A549 (cell line): ENCODE data around the gene ERCC5. TPM values are rescaled to one million over a fixed set of nuclear protein-coding genes. Genes with fewer than 3 reads are reported as not detected.

Source experiments
- ATAC-seq, 2 experiments: fragments of 200-7000 bp in 1 of 2; fragments of >200 bp in 1 of 2; cut with Nextera tagmentation in 1 of 2; cut with Tn5 transposase in 1 of 2; 3 replicates each; pipeline versions ENCODE4 v1.8.0 to v1.9.1; 2018 to 2020; ENCODE audit warnings: mild to moderate bottlenecking in 1 of 2, moderate library complexity in 1 of 2
- CTCF ChIA-PET: fragments of 300-600 bp; sonication (Branson Sonifier 250); formaldehyde crosslinking; extraction: SDS; loops from one replicate; lab custom pipeline; 2021; ENCODE audit warnings: antibody characterized with exemption, inconsistent platforms; lab: Yijun Ruan, JAX
- POLR2A ChIA-PET: fragments of 350-600 bp; formaldehyde crosslinking; extraction: SDS; loops from one replicate; lab custom pipeline; 2021; ENCODE audit warnings: antibody characterized with exemption, inconsistent platforms; lab: Yijun Ruan, JAX
- DNase-seq, 2 experiments: peaks; one replicate each; pipeline versions ENCODE4 v3.0.0 to v3.0.0-alpha.2; 2011 to 2016; ENCODE audit warnings: low read depth in 1 of 2, low spot score in 1 of 2
- FAIRE-seq: peaks from 2 replicates; lab custom pipeline; 2011; peaks lifted over from hg19 to GRCh38; lab: Jason Lieb, UNC
- H3K27ac ChIP-seq, 2 experiments: fragments of >200 bp; sonication (Bioruptor Twin); formaldehyde crosslinking; 3 replicates each; pipeline ENCODE4 v1.5.1; 2016 to 2017
- H3K4me1 ChIP-seq: fragments of >200 bp; sonication (Bioruptor Twin); formaldehyde crosslinking; 3 replicates; pipeline ENCODE4 v1.6.1; 2016
- H3K4me2 ChIP-seq: fragments of >200 bp; sonication (Bioruptor Twin); formaldehyde crosslinking; 3 replicates; pipeline ENCODE4 v1.6.1; 2016
- H3K4me3 ChIP-seq: fragments of >200 bp; sonication (Bioruptor Twin); formaldehyde crosslinking; 3 replicates; pipeline ENCODE4 v1.5.1; 2016
- H3K9me3 ChIP-seq: fragments of >200 bp; sonication (Bioruptor Twin); formaldehyde crosslinking; 3 replicates; pipeline ENCODE4 v1.6.1; 2016
- BHLHE40 ChIP-seq: IDR thresholded peaks from 2 replicates; pipeline ENCODE4 v1.6.1; 2012; ENCODE audit warnings: low read depth, low read length, inconsistent platforms
- CEBPB ChIP-seq, 2 experiments: fragments of >200 bp in 1 of 2; sonication (Bioruptor Twin) in 1 of 2; formaldehyde crosslinking in 1 of 2; IDR thresholded peaks; 2 replicates each; pipeline ENCODE4 v1.6.1; 2012 to 2016
- CHD2 ChIP-seq: fragments of 150-350 bp; IDR thresholded peaks from 2 replicates; pipeline ENCODE4 v1.6.1; 2014; ENCODE audit warnings: low read length; ENCODE audit not compliant: partially characterized antibody
- EHF ChIP-seq: fragments of 250-450 bp; sonication (Bioruptor Pico); IDR thresholded peaks from 2 replicates; pipeline ENCODE4 v1.5.0; 2020; ENCODE audit warnings: mild to moderate bottlenecking
- EHMT2 ChIP-seq: fragments of 200-600 bp; sonication (generic); IDR thresholded peaks from 2 replicates; pipeline ENCODE4 v1.6.1; 2016; ENCODE audit warnings: antibody characterized with exemption, low read depth, mild to moderate bottlenecking, moderate library complexity
- EP300 ChIP-seq, 2 experiments: fragments of >200 bp; sonication (Bioruptor Twin); formaldehyde crosslinking; IDR thresholded peaks; 2 replicates in 1 of 2; 3 replicates in 1 of 2; pipeline ENCODE4 v1.6.1; 2016 to 2017
- ESRRA ChIP-seq: fragments of 150-350 bp; IDR thresholded peaks from 2 replicates; pipeline ENCODE4 v1.6.1; 2014; ENCODE audit warnings: mild to moderate bottlenecking, low read length, borderline replicate concordance
- FOSB ChIP-seq: fragments of 250-450 bp; sonication (Bioruptor Pico); IDR thresholded peaks from 2 replicates; pipeline ENCODE4 v1.5.0; 2020; ENCODE audit warnings: mild to moderate bottlenecking, moderate library complexity
- HEYL ChIP-seq: fragments of 250-450 bp; sonication (Bioruptor Pico); IDR thresholded peaks from 2 replicates; pipeline ENCODE4 v1.8.0; 2021; ENCODE audit warnings: mild to moderate bottlenecking, moderate library complexity
- HOXA7 ChIP-seq: fragments of 250-450 bp; sonication (Bioruptor Pico); IDR thresholded peaks from 2 replicates; pipeline ENCODE4 v1.5.0; 2020; ENCODE audit warnings: mild to moderate bottlenecking, moderate library complexity
- JUNB ChIP-seq: fragments of >200 bp; sonication (Bioruptor Twin); formaldehyde crosslinking; IDR thresholded peaks from 2 replicates; pipeline ENCODE4 v1.6.1; 2016
- KDM5A ChIP-seq: fragments of 200-600 bp; sonication (generic); IDR thresholded peaks from 2 replicates; pipeline ENCODE4 v1.6.1; 2016; ENCODE audit warnings: antibody characterized with exemption, mild to moderate bottlenecking
- MAFK ChIP-seq: fragments of 450-650 bp; IDR thresholded peaks from 2 replicates; pipeline ENCODE4 v1.6.1; 2014; ENCODE audit not compliant: partially characterized antibody
- MAZ ChIP-seq: fragments of 150-350 bp; IDR thresholded peaks from 2 replicates; pipeline ENCODE4 v1.6.1; 2014; ENCODE audit warnings: antibody characterized with exemption, low read depth, low read length, borderline replicate concordance
- PHF8 ChIP-seq: fragments of 200-600 bp; sonication (generic); IDR thresholded peaks from 2 replicates; pipeline ENCODE4 v1.6.1; 2016; ENCODE audit warnings: low read depth, mild to moderate bottlenecking, antibody characterized with exemption, moderate library complexity, borderline replicate concordance
- POLR2A ChIP-seq: IDR thresholded peaks from 2 replicates; pipeline ENCODE4 v1.6.1; 2012; ENCODE audit warnings: mild to moderate bottlenecking, low read length
- POLR2AphosphoS2 ChIP-seq: conservative IDR thresholded peaks from 2 replicates; pipeline ENCODE4 v1.6.1; 2012; ENCODE audit warnings: low read length, improper control_type of control experiment, inconsistent platforms
- RAD21 ChIP-seq, 2 experiments: fragments of >200 bp in 1 of 2; sonication (Bioruptor Twin) in 1 of 2; formaldehyde crosslinking in 1 of 2; IDR thresholded peaks in 1 of 2; conservative IDR thresholded peaks in 1 of 2; 2 replicates in 1 of 2; 3 replicates in 1 of 2; pipeline ENCODE4 v1.6.1; 2012 to 2018; ENCODE audit warnings: inconsistent platforms in 1 of 2
- RARB ChIP-seq: fragments of 250-450 bp; sonication (Bioruptor Pico); IDR thresholded peaks from 2 replicates; pipeline ENCODE4 v1.8.0; 2021; ENCODE audit warnings: mild to moderate bottlenecking, moderate library complexity
- RCOR1 ChIP-seq: fragments of 150-350 bp; IDR thresholded peaks from 2 replicates; pipeline ENCODE4 v1.6.1; 2014; ENCODE audit warnings: antibody characterized with exemption, low read length, low read depth
- RFX5 ChIP-seq: fragments of 450-650 bp; IDR thresholded peaks from 2 replicates; pipeline ENCODE4 v1.7.1; 2014; ENCODE audit warnings: antibody characterized with exemption, mild to moderate bottlenecking, moderate library complexity
- RNF2 ChIP-seq: fragments of 200-600 bp; sonication (generic); IDR thresholded peaks from 2 replicates; pipeline ENCODE4 v1.6.1; 2016; ENCODE audit warnings: low read depth, mild to moderate bottlenecking, antibody characterized with exemption, moderate library complexity, borderline replicate concordance
- SMC3 ChIP-seq: fragments of >200 bp; sonication (Bioruptor Twin); formaldehyde crosslinking; IDR thresholded peaks from 3 replicates; pipeline ENCODE4 v1.6.1; 2018; ENCODE audit warnings: inconsistent platforms
- TFCP2L1 ChIP-seq: fragments of 250-450 bp; sonication (Bioruptor Pico); IDR thresholded peaks from 2 replicates; pipeline ENCODE4 v1.5.0; 2021; ENCODE audit warnings: mild to moderate bottlenecking
- ZFP36 ChIP-seq: fragments of 450-650 bp; IDR thresholded peaks from 2 replicates; pipeline ENCODE4 v1.6.1; 2014; ENCODE audit warnings: borderline replicate concordance; ENCODE audit not compliant: partially characterized antibody
- WGBS: methylation state at CpG from one replicate; pipeline ENCODE4 v1.1.6; 2017; ENCODE audit errors: missing lambda C conversion rate; 5-methylcytosine and 5-hydroxymethylcytosine counted together
- polyA plus RNA-seq, 4 experiments: library from polyadenylated mRNA; depleted of rRNA in 3 of 4; stranded (reverse); fragments of >200 nt; fragmentation: RNase III in 1 of 4; extraction: RNeasy Plus Mini Kit Qiagen cat#74134 plus additional on column Dnase treatment in 1 of 4; gene quantifications; 2 replicates in 3 of 4; 3 replicates in 1 of 4; pipeline ENCODE4 v1.2.3, GENCODE V29; 2011 to 2017
- TF ChIP-seq, protein P1 (sequence below): fragments of >200 bp; sonication (Bioruptor Twin); formaldehyde crosslinking; IDR thresholded peaks from 3 replicates; pipeline ENCODE4 v1.6.1; 2016
- TF ChIP-seq, protein P2 (sequence below): fragments of 200-600 bp; sonication (generic); IDR thresholded peaks from 2 replicates; pipeline ENCODE4 v1.6.1; 2016; ENCODE audit warnings: antibody characterized with exemption, mild to moderate bottlenecking, moderate library complexity
- TF ChIP-seq, protein P3 (sequence below): IDR thresholded peaks from 2 replicates; pipeline ENCODE4 v1.6.1; 2012
- TF ChIP-seq, protein P4 (sequence below): IDR thresholded peaks from 2 replicates; pipeline ENCODE4 v1.6.1; 2012

ERCC5 gene
- polyA plus RNA-seq, 2 of the 4 experiments (the other 2 are of a cell fraction) = 19.3 to 24.4 TPM

DNA sequence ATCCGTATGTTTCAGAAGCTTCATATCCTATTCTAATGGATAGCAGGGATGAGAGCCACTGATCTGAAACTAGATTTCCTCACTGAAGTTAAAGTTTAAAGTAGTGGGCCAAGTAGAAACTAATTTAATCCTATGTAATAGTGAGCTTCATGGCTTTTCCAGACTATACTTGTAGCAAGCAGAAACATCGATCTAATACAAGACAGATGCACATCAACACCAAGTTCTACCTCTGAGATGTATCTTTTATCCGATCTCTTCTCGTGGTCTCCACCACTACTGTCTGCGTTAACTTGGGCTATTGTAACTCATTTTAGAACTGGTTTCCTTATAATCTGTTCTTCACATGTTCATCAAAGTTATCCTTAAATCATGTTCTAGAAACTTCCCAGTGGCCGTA, 3.1 kb downstream of the ERCC5 start:
- Histone ChIP-seq H3K9me3 (no peaks in the 10 kb centered on the region), H3K27ac (no peak overlapping the region), H3K4me3 (no peak overlapping the region), H3K4me2 (no peak overlapping the region), H3K4me1 (peaks cover 8% of the 10 kb centered on the region; the same call in 1 of the 3 replicates)
- DNase-seq = no peak
- no peak for FAIRE-seq
- POLR2A ChIA-PET = no interaction called here
- ATAC-seq = no peak
- 96% methylated on average over 6 of the region's 6 CpGs for WGBS
- TF ChIP-seq TFCP2L1 (CRISPR knock-in tag) (no peak), ZFP36 (no peak), POLR2AphosphoS2 (no peak), FOSB (no peak), KDM5A (no peak), PHF8 (no peak), EHF (no peak), ESRRA (no peak), SMC3 (no peak), EHMT2 (no peak), HOXA7 (CRISPR knock-in tag) (no peak), EP300 (IDR thresholded peaks at IDR 0.05) (no peak), HEYL (no peak)
- TF ChIP-seq, protein P1, sequence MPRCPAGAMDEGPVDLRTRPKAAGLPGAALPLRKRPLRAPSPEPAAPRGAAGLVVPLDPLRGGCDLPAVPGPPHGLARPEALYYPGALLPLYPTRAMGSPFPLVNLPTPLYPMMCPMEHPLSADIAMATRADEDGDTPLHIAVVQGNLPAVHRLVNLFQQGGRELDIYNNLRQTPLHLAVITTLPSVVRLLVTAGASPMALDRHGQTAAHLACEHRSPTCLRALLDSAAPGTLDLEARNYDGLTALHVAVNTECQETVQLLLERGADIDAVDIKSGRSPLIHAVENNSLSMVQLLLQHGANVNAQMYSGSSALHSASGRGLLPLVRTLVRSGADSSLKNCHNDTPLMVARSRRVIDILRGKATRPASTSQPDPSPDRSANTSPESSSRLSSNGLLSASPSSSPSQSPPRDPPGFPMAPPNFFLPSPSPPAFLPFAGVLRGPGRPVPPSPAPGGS = no peak
- TF ChIP-seq, protein P2, sequence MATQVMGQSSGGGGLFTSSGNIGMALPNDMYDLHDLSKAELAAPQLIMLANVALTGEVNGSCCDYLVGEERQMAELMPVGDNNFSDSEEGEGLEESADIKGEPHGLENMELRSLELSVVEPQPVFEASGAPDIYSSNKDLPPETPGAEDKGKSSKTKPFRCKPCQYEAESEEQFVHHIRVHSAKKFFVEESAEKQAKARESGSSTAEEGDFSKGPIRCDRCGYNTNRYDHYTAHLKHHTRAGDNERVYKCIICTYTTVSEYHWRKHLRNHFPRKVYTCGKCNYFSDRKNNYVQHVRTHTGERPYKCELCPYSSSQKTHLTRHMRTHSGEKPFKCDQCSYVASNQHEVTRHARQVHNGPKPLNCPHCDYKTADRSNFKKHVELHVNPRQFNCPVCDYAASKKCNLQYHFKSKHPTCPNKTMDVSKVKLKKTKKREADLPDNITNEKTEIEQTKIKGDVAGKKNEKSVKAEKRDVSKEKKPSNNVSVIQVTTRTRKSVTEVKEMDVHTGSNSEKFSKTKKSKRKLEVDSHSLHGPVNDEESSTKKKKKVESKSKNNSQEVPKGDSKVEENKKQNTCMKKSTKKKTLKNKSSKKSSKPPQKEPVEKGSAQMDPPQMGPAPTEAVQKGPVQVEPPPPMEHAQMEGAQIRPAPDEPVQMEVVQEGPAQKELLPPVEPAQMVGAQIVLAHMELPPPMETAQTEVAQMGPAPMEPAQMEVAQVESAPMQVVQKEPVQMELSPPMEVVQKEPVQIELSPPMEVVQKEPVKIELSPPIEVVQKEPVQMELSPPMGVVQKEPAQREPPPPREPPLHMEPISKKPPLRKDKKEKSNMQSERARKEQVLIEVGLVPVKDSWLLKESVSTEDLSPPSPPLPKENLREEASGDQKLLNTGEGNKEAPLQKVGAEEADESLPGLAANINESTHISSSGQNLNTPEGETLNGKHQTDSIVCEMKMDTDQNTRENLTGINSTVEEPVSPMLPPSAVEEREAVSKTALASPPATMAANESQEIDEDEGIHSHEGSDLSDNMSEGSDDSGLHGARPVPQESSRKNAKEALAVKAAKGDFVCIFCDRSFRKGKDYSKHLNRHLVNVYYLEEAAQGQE = no peak
- TF ChIP-seq, protein P3, sequence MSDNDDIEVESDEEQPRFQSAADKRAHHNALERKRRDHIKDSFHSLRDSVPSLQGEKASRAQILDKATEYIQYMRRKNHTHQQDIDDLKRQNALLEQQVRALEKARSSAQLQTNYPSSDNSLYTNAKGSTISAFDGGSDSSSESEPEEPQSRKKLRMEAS = no peak
- CTCF ChIA-PET = no interaction called here

DNA sequence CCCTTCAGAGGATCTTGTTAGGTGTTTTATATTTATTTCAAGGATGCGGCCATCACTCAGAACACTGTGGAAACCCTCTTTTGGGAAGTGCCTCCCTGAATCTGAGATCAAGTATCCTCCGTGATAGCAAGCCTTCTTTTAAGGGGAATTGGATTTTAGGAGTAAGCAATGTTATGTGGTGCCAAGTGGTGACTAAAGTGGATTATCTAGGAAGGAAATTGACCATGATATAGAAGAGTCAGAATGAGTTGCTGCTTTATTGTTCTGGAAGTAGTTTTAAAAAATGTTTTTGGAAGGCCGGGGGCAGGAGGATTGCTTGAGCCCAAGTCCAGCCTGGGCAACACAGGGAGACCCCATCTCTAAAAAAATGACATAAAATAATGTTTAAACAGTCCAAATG, 6.7 kb downstream of the ERCC5 start:
- Histone ChIP-seq H3K4me3 (no peak overlapping the region), H3K9me3 (no peaks in the 10 kb centered on the region), H3K4me2 (no peak overlapping the region), H3K27ac (no peak overlapping the region), H3K4me1 (peaks cover 4% of the 10 kb centered on the region; the same call in 1 of the 3 replicates)
- no peak for ATAC-seq
- no peak for FAIRE-seq
- TF ChIP-seq BHLHE40 = no peak
- TF ChIP-seq HOXA7 (CRISPR knock-in tag) = no peak
- TF ChIP-seq CHD2 = no peak
- no peak for TF ChIP-seq POLR2A
- no peak for TF ChIP-seq RNF2
- no peak for TF ChIP-seq RARB (CRISPR knock-in tag)
- no peak for TF ChIP-seq POLR2AphosphoS2
- TF ChIP-seq, protein P4, sequence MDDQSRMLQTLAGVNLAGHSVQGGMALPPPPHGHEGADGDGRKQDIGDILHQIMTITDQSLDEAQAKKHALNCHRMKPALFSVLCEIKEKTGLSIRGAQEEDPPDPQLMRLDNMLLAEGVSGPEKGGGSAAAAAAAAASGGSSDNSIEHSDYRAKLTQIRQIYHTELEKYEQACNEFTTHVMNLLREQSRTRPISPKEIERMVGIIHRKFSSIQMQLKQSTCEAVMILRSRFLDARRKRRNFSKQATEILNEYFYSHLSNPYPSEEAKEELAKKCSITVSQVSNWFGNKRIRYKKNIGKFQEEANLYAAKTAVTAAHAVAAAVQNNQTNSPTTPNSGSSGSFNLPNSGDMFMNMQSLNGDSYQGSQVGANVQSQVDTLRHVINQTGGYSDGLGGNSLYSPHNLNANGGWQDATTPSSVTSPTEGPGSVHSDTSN = no peak
- no peak for TF ChIP-seq ESRRA
- no peak for TF ChIP-seq RFX5
- TF ChIP-seq CEBPB (IDR thresholded peaks at IDR 0.05) = no peak
- no peak for TF ChIP-seq RCOR1
- no peak for TF ChIP-seq JUNB
- no peak for TF ChIP-seq MAZ
- no peak for TF ChIP-seq MAFK
- TF ChIP-seq EP300 (IDR thresholded peaks at IDR 0.05) = no peak
- TF ChIP-seq RAD21 (conservative IDR thresholded peaks at IDR 0.05 in 1 of 2, IDR thresholded peaks at IDR 0.05 in 1 of 2) = no peak
- ChIA-PET CTCF (no interaction called here), POLR2A (no interaction called here)
- DNase-seq = no peak
- WGBS = 95% methylated on average over 3 of the region's 3 CpGs
